ENCODE data around the gene RNF144A. TPM values are rescaled to one million over a fixed set of nuclear protein-coding genes. Genes with fewer than 3 reads are reported as not detected.

RNF144A gene
- total RNA-seq, 1 experiment from 2014 or later = 13.6 TPM

DNA sequence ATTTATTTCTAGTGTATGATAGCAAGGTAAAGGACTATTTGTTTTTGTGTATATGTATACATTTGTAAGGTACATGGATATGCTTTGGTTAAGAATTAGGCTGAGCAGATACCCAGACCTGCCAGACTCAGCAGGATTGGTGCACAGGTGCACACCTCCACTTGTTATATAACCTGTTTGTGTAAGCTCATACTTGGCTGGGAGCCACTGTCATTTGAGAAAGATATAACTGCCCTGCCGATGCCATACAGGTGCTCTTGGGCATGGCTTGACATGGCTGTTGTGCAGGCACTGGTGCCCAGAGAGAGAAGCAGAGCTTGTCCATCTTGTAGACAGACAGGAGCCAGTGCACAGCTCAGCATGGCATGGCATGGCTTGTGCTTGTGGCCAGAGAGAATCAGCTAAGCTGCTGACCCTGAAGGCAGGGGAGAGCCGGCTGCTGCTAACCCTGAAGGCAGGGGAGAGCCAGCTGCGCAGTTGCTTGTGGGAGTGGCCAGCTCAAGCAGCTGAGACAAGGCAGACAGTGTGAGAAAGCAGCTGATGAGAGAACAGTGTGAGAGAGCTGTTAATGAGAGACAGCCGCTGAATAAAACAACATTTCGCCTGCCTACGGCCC, 136.5 kb downstream of the RNF144A start:
- DNase-seq (ENCODE audit: low spot score) = no peak
- no peaks in the 10 kb centered on the region for H3K36me3 ChIP-seq (ENCODE audit: insufficient read depth, low read length, poor library complexity, severe bottlenecking)
- no peaks in the 10 kb centered on the region for H3K27me3 ChIP-seq (replicated peaks; ENCODE audit: insufficient read depth, low read depth, low read length, poor library complexity)
- BruUV-seq (replicated peaks) = no TSS peak
- TF ChIP-seq, protein P1, sequence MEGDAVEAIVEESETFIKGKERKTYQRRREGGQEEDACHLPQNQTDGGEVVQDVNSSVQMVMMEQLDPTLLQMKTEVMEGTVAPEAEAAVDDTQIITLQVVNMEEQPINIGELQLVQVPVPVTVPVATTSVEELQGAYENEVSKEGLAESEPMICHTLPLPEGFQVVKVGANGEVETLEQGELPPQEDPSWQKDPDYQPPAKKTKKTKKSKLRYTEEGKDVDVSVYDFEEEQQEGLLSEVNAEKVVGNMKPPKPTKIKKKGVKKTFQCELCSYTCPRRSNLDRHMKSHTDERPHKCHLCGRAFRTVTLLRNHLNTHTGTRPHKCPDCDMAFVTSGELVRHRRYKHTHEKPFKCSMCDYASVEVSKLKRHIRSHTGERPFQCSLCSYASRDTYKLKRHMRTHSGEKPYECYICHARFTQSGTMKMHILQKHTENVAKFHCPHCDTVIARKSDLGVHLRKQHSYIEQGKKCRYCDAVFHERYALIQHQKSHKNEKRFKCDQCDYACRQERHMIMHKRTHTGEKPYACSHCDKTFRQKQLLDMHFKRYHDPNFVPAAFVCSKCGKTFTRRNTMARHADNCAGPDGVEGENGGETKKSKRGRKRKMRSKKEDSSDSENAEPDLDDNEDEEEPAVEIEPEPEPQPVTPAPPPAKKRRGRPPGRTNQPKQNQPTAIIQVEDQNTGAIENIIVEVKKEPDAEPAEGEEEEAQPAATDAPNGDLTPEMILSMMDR (conservative IDR thresholded peaks at IDR 0.05; ENCODE audit: low read depth, low read length) = no peak
- no peak for TF ChIP-seq EZH2 (IDR thresholded peaks at IDR 0.05; ENCODE audit: borderline replicate concordance, low read depth, low read length, poor library complexity, severe bottlenecking)
- POLR2A ChIA-PET (ENCODE audit: low non-redundant PET) = no interaction called here
- no peaks in the 10 kb centered on the region for H3K4me1 ChIP-seq (ENCODE audit: insufficient read depth, low read length, poor library complexity, severe bottlenecking)
- no peaks in the 10 kb centered on the region for H3K9me3 ChIP-seq (ENCODE audit: low read depth, low read length, poor library complexity, severe bottlenecking)
- CTCF ChIA-PET = interaction anchor here (1.2 kb wide), 1 partner anchor 10 kb away, joined by 3 read pairs; no protein-coding TSS in a partner anchor
- intact Hi-C loops (cut with micrococcal nuclease; ENCODE audit: unreplicated experiment) = no loop called here
- H3K4me3 ChIP-seq (ENCODE audit: low read depth, low read length, poor library complexity, severe bottlenecking) = no peak overlapping the region
- no peak overlapping the region for H3K27ac ChIP-seq (ENCODE audit: low read depth, low read length, poor library complexity, severe bottlenecking)

DNA sequence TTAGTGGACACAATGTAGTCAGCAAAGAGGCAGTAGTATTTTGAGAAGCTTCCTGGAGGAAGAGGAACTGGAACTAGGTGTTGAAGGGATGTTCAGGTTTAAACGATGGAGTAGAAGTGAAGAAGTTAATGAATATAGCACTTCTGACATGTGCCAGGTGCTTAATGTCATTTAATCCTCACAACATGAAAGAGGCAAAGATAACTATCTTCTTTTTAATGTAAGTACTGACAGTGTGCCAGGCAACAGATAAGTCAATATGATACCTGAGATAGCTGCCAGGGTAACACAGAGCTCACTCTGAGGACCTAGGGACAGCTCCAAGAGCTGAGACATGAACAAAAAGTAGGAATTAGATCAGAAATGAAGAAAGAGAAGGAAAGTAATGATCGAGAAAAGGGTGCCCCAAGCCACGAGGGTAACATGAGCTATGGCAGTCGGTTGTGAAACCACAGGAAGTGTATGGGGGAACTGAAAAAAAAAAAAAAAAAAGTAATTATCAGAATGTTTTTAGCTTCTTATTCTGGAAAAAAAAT, 140.7 kb downstream of the RNF144A start:
- CTCF ChIA-PET = no interaction called here
- TF ChIP-seq EZH2 (IDR thresholded peaks at IDR 0.05; ENCODE audit: borderline replicate concordance, low read depth, low read length, poor library complexity, severe bottlenecking) = no peak
- TF ChIP-seq, protein P1 (conservative IDR thresholded peaks at IDR 0.05; ENCODE audit: low read depth, low read length) = no peak
- DNase-seq (ENCODE audit: low spot score) = no peak
- H3K4me1 ChIP-seq (ENCODE audit: insufficient read depth, low read length, poor library complexity, severe bottlenecking) = no peaks in the 10 kb centered on the region
- no peak overlapping the region for H3K27ac ChIP-seq (ENCODE audit: low read depth, low read length, poor library complexity, severe bottlenecking)
- H3K9me3 ChIP-seq (ENCODE audit: low read depth, low read length, poor library complexity, severe bottlenecking) = no peaks in the 10 kb centered on the region
- H3K36me3 ChIP-seq (ENCODE audit: insufficient read depth, low read length, poor library complexity, severe bottlenecking) = no peaks in the 10 kb centered on the region
- POLR2A ChIA-PET (ENCODE audit: low non-redundant PET) = interaction anchor here (0.6 kb wide), 1 partner anchor 738 kb away, joined by 3 read pairs; no protein-coding TSS in a partner anchor
- no TSS peak for BruUV-seq (replicated peaks)
- no peak overlapping the region for H3K4me3 ChIP-seq (ENCODE audit: low read depth, low read length, poor library complexity, severe bottlenecking)
- intact Hi-C loops (cut with micrococcal nuclease; ENCODE audit: unreplicated experiment) = no loop called here
- H3K27me3 ChIP-seq (replicated peaks; ENCODE audit: insufficient read depth, low read depth, low read length, poor library complexity) = no peaks in the 10 kb centered on the region

DNA sequence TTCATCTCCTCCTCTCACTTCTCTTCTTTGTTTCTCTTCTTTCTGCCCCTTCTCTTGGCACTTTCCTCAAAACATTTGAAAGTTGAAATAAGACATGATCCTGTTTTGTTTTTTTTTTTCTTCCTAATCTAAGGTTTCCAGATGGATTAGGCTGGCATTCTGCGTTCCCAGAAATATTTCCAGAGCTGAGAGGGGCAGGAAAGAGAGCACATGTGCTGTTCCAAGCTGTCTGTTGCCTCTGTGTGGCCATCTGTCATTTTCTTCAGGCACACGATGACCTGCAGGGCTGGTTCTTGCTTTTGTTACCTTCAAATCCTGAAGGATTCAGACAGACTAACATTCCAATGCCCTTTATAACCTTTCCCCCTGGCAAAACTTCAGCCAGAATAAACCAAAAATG, 142.9 kb downstream of the RNF144A start:
- intact Hi-C loops (cut with micrococcal nuclease; ENCODE audit: unreplicated experiment) = no loop called here
- H3K27me3 ChIP-seq (replicated peaks; ENCODE audit: insufficient read depth, low read depth, low read length, poor library complexity) = no peaks in the 10 kb centered on the region
- CTCF ChIA-PET = no interaction called here
- H3K4me3 ChIP-seq (ENCODE audit: low read depth, low read length, poor library complexity, severe bottlenecking) = no peak overlapping the region
- no peak for TF ChIP-seq EZH2 (IDR thresholded peaks at IDR 0.05; ENCODE audit: borderline replicate concordance, low read depth, low read length, poor library complexity, severe bottlenecking)
- TF ChIP-seq, protein P1 (conservative IDR thresholded peaks at IDR 0.05; ENCODE audit: low read depth, low read length) = no peak
- POLR2A ChIA-PET (ENCODE audit: low non-redundant PET) = no interaction called here
- no peaks in the 10 kb centered on the region for H3K4me1 ChIP-seq (ENCODE audit: insufficient read depth, low read length, poor library complexity, severe bottlenecking)
- no peaks in the 10 kb centered on the region for H3K36me3 ChIP-seq (ENCODE audit: insufficient read depth, low read length, poor library complexity, severe bottlenecking)
- H3K27ac ChIP-seq (ENCODE audit: low read depth, low read length, poor library complexity, severe bottlenecking) = no peak overlapping the region
- BruUV-seq (replicated peaks) = no TSS peak
- DNase-seq (ENCODE audit: low spot score) = no peak
- H3K9me3 ChIP-seq (ENCODE audit: low read depth, low read length, poor library complexity, severe bottlenecking) = no peaks in the 10 kb centered on the region

All from A673 (cell line).